Epithelial cell of proximal tubule (primary cell): ENCODE data around the gene MYL6B. TPM values are rescaled to one million over a fixed set of nuclear protein-coding genes. Genes with fewer than 3 reads are reported as not detected.

ENCODE experiments used
- DNase-seq: peaks from one replicate; pipeline ENCODE4 v3.0.0-alpha.2; 2011; ENCODE audit warnings: low read depth
- H3K4me3 ChIP-seq: 2 replicates; pipeline ENCODE4 v1.5.1; 2011; ENCODE audit warnings: low read depth, mild to moderate bottlenecking, low read length
- CTCF ChIP-seq: conservative IDR thresholded peaks from 2 replicates; pipeline ENCODE4 v1.5.1; 2012; ENCODE audit warnings: low read depth, mild to moderate bottlenecking, low read length
- total RNA-seq: library from RNA; depleted of rRNA; stranded (reverse); fragments of >200 nt; gene quantifications from 2 replicates; pipeline ENCODE4 v1.2.3, GENCODE V29; 2015

Gene MYL6B
- total RNA-seq, 1 donor from 2014 or later = 133 TPM

DNA sequence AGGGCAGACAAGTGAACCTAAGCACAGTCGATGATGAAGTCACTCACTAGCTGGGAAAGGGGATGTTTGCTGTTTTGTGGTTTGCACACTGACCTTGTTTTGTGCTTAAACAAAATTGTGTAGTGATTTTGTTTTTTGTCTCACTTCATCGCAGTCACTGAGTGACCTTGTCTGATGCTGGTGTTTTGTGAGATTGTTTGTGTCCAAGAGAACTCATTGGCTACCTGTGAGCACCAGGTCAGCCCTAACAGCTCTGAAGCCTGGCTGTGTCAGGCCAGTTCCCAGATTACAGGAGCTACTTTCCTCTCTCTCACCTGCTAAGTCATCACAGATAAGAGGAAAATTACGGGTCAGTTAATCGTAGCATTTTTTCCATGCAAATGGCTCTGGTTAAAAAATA, 28.3 kb upstream of the MYL6B start:
- no peak for DNase-seq
- TF ChIP-seq CTCF = no peak
- no peak overlapping the region for H3K4me3 ChIP-seq

DNA sequence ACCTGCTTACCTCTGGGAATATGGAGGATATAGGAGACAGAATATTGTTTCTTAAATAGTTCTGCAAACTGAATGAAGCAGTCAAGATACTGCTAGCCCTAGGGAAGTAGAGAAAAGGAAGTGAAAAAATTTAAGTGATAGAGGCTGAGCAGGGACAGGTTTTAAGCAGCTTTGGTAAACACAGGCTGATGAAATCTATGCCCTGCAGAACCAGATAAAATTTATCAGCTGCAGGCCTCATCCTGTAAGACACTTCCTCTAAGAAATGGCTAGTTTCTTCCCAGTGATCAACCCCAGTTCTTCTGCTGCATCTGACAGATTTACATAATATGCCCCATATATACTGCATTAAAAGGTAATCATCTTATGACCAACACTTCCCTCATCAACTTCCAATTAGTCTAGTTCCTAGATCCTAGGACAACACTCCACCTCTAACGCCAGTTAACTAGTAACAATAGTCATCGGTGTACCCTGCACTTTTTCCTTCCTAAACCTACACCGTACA, 25.6 kb upstream of the MYL6B start:
- H3K4me3 ChIP-seq = no peak overlapping the region
- TF ChIP-seq CTCF = no peak

DNA sequence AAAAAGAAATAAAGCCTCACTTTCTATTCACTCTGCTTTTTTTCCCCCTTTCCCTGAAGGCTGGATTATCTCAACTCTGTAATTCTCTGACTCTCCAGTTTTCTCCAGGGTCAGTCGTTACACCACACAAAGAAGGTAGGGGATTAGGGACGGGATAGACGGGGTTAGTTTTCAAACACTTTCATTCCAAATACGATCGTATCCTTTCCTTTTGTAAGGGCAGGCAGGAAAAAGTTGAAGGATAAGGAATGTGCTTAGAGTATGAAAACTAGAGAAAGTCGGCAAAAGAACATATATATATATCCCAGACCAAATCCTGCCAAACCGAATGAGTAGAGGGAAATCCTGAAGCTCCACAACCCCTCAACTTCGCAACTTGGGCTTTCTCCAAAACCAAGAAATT, 24.9 kb upstream of the MYL6B start:
- TF ChIP-seq CTCF = no peak
- H3K4me3 ChIP-seq = peak overlapping the region; percentile 57
- DNase-seq = no peak

More for the DNA sequence above, 25.6 kb upstream of the MYL6B start:
- DNase-seq = no peak

GRCh38 chr12:56127888-56128669, 24.3 kb upstream of the MYL6B start, which contains the start of gene ESYT1:
Gene ESYT1 (plus strand): TSS chr12:56128267. CDS start chr12:56128320, 53 bp downstream.
- peak; percentile 96 for DNase-seq
- peak within 1 kb of the TSS; percentile 79 for H3K4me3 ChIP-seq
- no peak for TF ChIP-seq CTCF

- H3K4me3 ChIP-seq = peak overlapping the region; percentile 79
- TF ChIP-seq CTCF = no peak
- DNase-seq = no peak
Measured at GRCh38 chr12:56128670-56129205, 23.6 kb upstream of the MYL6B start.

DNA sequence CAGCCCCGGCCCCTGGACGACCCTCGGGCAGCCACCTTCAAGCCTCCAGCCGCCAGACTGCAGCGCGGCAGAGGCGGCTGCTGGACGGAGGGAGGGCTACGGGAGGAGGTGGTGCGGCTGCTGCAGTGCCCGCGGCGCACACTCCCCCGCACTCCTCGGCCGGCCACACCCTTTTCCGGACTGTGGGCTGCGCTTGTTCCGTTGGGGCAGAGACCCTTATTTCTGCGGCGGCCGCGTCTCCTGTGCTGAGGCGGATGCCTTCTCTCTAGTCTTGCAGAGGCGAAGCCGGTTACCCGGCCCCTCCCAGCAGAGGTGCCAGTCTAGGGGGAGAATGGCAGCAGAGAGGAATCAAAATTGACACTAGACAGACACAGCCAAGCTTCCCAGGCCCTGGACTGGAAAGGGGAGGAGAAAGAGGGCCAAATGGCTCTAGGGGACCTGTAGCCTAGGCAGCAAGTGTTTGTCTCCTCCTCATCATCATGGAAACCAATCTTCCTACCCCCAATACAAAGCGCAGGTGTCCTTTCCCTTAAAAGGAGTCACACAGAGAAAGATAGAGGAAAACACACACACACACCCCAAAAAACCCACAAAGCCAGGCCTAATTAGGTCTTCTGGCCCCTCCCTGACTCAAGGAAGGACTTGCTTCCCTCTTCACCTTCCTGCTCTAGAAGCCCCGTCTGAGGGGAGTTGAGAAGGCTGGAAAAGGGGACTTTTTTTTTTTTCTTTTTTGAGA, 23.0 kb upstream of the MYL6B start:
- TF ChIP-seq CTCF = no peak
- H3K4me3 ChIP-seq = peak overlapping the region; percentile 79
- no peak for DNase-seq
